Ascending aorta (tissue), 2 donors: Measurements from ENCODE around the gene AKAIN1. TPM values are rescaled to one million over a fixed set of nuclear protein-coding genes. Genes with fewer than 3 reads are reported as not detected.

Experiments
- DNase-seq, 2 donors: peaks; one replicate each; pipeline ENCODE4 v3.0.0-alpha.2; 2019; ENCODE audit warnings: low spot score in 2 of 2
- H3K27ac ChIP-seq, 2 donors: fragments of 200-600 bp; sonication (generic); one replicate each; pipeline ENCODE4 v1.5.1; 2016 to 2017; ENCODE audit warnings: mild to moderate bottlenecking in 1 of 2
- H3K27me3 ChIP-seq: fragments of 200-600 bp; sonication (generic); one replicate; pipeline ENCODE4 v1.5.1; 2017
- H3K36me3 ChIP-seq, 2 donors: fragments of 200-600 bp; sonication (generic); one replicate each; pipeline ENCODE4 v1.5.1; 2016
- H3K4me1 ChIP-seq, 2 donors: fragments of 200-600 bp; sonication (generic); one replicate each; pipeline ENCODE4 v1.5.1; 2016 to 2017; ENCODE audit warnings: mild to moderate bottlenecking in 1 of 2
- H3K4me3 ChIP-seq, 2 donors: fragments of 200-600 bp; sonication (generic); one replicate each; pipeline ENCODE4 v1.5.1; 2016 to 2017; ENCODE audit warnings: mild to moderate bottlenecking in 1 of 2
- H3K9me3 ChIP-seq, 2 donors: fragments of 200-600 bp; sonication (generic); one replicate each; pipeline ENCODE4 v1.5.1; 2016
- intact Hi-C: fragments of 100-400 bp; cut with DNase I; formaldehyde crosslinking; loops from one replicate; pipeline ENCODE4 v1.15.1; 2023
- total RNA-seq: library from RNA; depleted of rRNA; stranded (reverse); fragments of >200 nt; gene quantifications from one replicate; pipeline ENCODE4 v1.1.0, GENCODE V29; 2016
- TF ChIP-seq, protein P1 (sequence below), 3 experiments: fragments of 200-600 bp in 2 of 3; fragments of 450-650 bp in 1 of 3; sonication (generic) in 2 of 3; IDR thresholded peaks; one replicate each; pipeline ENCODE4 v1.5.1; 2016 to 2019; ENCODE audit warnings: antibody characterized with exemption in 3 of 3, mild to moderate bottlenecking in 1 of 3, moderate library complexity in 1 of 3

Gene AKAIN1
- total RNA-seq, 1 donor from 2014 or later, result not detected

DNA sequence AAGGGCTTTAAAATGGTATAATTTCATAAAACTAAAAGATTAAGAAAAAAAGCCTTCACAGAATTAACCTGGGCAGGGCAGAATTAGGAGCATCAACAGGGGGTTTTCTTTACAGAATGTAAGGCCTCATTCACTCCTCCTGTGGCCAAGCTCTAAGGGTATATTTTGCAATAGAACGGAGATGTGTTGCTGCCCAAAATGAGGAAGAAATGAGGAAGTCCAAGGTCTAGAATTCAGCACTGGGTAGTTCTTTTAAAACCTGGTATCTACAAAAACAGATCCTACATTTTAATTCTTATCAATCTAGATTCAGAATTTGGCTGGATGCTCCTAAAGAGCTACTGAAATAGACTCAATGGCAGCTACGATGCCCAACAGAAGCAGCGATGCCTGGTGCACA is 101.8 kb downstream of the AKAIN1 start:
- H3K36me3 ChIP-seq, result no peaks in the 10 kb centered on the region
- H3K27ac ChIP-seq, result no peak overlapping the region
- intact Hi-C loops, result no loop called here
- no peaks in the 10 kb centered on the region for H3K4me1 ChIP-seq
- TF ChIP-seq, protein P1, sequence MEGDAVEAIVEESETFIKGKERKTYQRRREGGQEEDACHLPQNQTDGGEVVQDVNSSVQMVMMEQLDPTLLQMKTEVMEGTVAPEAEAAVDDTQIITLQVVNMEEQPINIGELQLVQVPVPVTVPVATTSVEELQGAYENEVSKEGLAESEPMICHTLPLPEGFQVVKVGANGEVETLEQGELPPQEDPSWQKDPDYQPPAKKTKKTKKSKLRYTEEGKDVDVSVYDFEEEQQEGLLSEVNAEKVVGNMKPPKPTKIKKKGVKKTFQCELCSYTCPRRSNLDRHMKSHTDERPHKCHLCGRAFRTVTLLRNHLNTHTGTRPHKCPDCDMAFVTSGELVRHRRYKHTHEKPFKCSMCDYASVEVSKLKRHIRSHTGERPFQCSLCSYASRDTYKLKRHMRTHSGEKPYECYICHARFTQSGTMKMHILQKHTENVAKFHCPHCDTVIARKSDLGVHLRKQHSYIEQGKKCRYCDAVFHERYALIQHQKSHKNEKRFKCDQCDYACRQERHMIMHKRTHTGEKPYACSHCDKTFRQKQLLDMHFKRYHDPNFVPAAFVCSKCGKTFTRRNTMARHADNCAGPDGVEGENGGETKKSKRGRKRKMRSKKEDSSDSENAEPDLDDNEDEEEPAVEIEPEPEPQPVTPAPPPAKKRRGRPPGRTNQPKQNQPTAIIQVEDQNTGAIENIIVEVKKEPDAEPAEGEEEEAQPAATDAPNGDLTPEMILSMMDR (IDR thresholded peaks at IDR 0.05), result no peak
- H3K4me3 ChIP-seq, result no peak overlapping the region
- no peaks in the 10 kb centered on the region for H3K27me3 ChIP-seq
- no peak for DNase-seq
- no peaks in the 10 kb centered on the region for H3K9me3 ChIP-seq

DNA sequence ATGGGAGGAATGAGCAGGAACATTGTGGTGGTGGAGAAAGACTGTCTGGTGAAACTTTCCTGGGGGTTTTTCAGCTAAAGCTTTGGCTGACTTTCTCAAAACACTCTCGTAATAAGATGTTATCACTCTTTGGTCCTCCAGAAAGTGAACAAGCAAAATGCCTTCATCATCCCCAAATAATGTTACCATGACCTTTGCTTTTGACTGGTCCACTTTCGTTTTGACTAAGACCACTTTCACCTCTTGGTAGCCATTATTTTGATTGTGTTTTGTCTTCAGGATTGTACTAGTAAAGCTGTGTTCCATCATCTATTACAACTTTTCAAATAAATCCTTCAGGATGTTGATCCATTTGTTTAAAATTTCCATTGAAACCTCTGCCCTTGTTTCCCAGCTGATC is 103.2 kb downstream of the AKAIN1 start:
- Histone ChIP-seq H3K27ac (no peak overlapping the region), H3K4me3 (no peak overlapping the region), H3K4me1 (no peaks in the 10 kb centered on the region), H3K27me3 (no peaks in the 10 kb centered on the region), H3K9me3 (no peaks in the 10 kb centered on the region), H3K36me3 (no peaks in the 10 kb centered on the region)
- intact Hi-C loops, result no loop called here
- TF ChIP-seq, protein P1 (IDR thresholded peaks at IDR 0.05), result no peak
- no peak for DNase-seq

Other genes with a start within 250 kb of the AKAIN1 start
- 13.3 TPM for gene ZBTB14, start 98.5 kb upstream of the AKAIN1 start, total RNA-seq